Ovary (tissue), 9 donors: ENCODE data around the gene ULK2. TPM values are rescaled to one million over a fixed set of nuclear protein-coding genes. Genes with fewer than 3 reads are reported as not detected.

Source experiments
- DNase-seq, 5 donors: peaks; one replicate each; pipeline ENCODE4 v3.0.0-alpha.2; 2019 to 2020
- H3K27ac ChIP-seq, 2 donors: fragments of 200-600 bp; one replicate each; pipeline versions ENCODE4 v1.5.1 to v1.8.0; 2019 to 2022
- H3K27me3 ChIP-seq: fragments of 200-600 bp; one replicate; pipeline ENCODE4 v1.8.0; 2022
- H3K36me3 ChIP-seq: fragments of 200-600 bp; sonication (generic); one replicate; pipeline ENCODE4 v1.5.1; 2019
- H3K4me1 ChIP-seq: one replicate; pipeline ENCODE4 v1.8.1; 2013; ENCODE audit warnings: mild to moderate bottlenecking, moderate library complexity; ENCODE audit not compliant: insufficient read depth
- H3K4me3 ChIP-seq: fragments of 200-600 bp; sonication (generic); one replicate; pipeline ENCODE4 v1.5.1; 2017
- H3K9me3 ChIP-seq, 2 donors: fragments of 200-600 bp in 1 of 2; sonication (generic) in 1 of 2; one replicate each; pipeline versions ENCODE4 v1.5.1 to v1.8.1; 2013 to 2019; ENCODE audit warnings: mild to moderate bottlenecking in 1 of 2, moderate library complexity in 1 of 2
- EP300 ChIP-seq: sonication (generic); formaldehyde crosslinking; IDR thresholded peaks from one replicate; pipeline ENCODE4 v1.6.1; 2017; ENCODE audit warnings: antibody characterized with exemption
- POLR2A ChIP-seq: fragments of 450-650 bp; IDR thresholded peaks from one replicate; pipeline ENCODE4 v1.6.1; 2017; ENCODE audit warnings: antibody characterized with exemption, mild to moderate bottlenecking, moderate library complexity
- WGBS, 3 donors: extraction: QIAGEN DNeasy Blood & Tissue Kit in 1 of 3; methylation state at CpG; one replicate each; pipeline versions ENCODE4 v1.1.5 to v1.1.7; 2013 to 2017; 5-methylcytosine and 5-hydroxymethylcytosine counted together
- intact Hi-C, 4 donors: fragments of 100-400 bp; cut with DNase I; formaldehyde crosslinking; loops; one replicate each; pipeline versions ENCODE4 v1.11.0 to v1.15.1; 2022 to 2023
- polyA plus RNA-seq, 2 donors: library from polyadenylated mRNA; stranded (reverse); fragments of 200-250 nt in 1 of 2; fragments of 350-450 nt in 1 of 2; fragmentation: Illumina TruSeq in 1 of 2; extraction: RNeasy Lipid Tissue Mini Kit (QIAGEN cat#74804) in 1 of 2; gene quantifications; one replicate each; pipeline ENCODE4 v1.2.3, GENCODE V29; 2013 to 2014
- total RNA-seq, 7 donors: library from RNA; depleted of rRNA in 2 of 7; stranded (reverse); fragments of >200 nt in 2 of 7; fragmentation: NEBNext Ultra II Directional in 3 of 7; extraction: Animal tissue kit (Norgen Biotek cat#: 25700) in 3 of 7; gene quantifications; one replicate each; pipeline versions ENCODE4 v1.1.0 to v1.2.4, GENCODE V29; 2016 to 2023
- TF ChIP-seq, protein P1 (sequence below), 3 donors: fragments of 450-650 bp in 2 of 3; fragments of 200-600 bp in 1 of 3; IDR thresholded peaks; one replicate each; pipeline versions ENCODE4 v1.5.1 to v1.8.0; 2016 to 2022; ENCODE audit warnings: antibody characterized with exemption in 3 of 3, mild to moderate bottlenecking in 1 of 3
- donor health status: DM: no; HTN: no; CAD: no; lungs with moderate emphysema.
- donor health status: DM: no; HTN: no; CAD: no.
- donor health status: Bipolar disorder and iron deficiency.
- donor health status: DM: yes; HTN: yes; CAD: no.
- donor health status: DM: no; HTN: no; CAD: no.
- donor health status: DM: yes; HTN: yes; CAD: no.

The ULK2 gene
- total and polyA plus RNA-seq, 9 donors, result 13.8 to 24.5 (median 20.8) TPM

DNA sequence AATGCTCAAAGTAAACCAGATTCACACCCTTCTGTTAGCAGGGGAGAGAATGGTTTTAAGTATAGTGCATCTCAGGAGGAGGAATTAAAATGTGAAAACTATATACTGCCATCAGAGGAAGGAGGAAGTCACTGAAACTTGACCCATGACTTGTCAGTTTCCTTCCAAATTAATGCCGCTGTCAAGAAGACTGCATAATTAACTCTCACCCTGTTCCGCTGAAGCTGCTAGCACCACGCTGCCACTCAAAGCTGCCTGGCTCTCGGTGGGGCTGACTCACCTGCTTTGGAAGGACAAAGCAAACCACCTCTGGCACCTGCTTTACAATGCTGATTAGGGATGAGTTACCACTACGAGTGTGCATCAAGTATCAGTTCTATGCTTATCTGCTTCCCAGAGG is 37.8 kb upstream of the ULK2 start:
- Histone ChIP-seq H3K27ac (no peak overlapping the region), H3K4me1 (no peaks in the 10 kb centered on the region), H3K27me3 (no peaks in the 10 kb centered on the region), H3K36me3 (no peaks in the 10 kb centered on the region), H3K9me3 (no peaks in the 10 kb centered on the region), H3K4me3 (no peak overlapping the region)
- WGBS, 3 donors, result 78 to 86% (median 83%) methylated on average over 5 of the region's 5 CpGs
- intact Hi-C loops, result no loop called here
- no peak for DNase-seq
- no peak for TF ChIP-seq POLR2A
- TF ChIP-seq EP300, result no peak
- TF ChIP-seq, protein P1, sequence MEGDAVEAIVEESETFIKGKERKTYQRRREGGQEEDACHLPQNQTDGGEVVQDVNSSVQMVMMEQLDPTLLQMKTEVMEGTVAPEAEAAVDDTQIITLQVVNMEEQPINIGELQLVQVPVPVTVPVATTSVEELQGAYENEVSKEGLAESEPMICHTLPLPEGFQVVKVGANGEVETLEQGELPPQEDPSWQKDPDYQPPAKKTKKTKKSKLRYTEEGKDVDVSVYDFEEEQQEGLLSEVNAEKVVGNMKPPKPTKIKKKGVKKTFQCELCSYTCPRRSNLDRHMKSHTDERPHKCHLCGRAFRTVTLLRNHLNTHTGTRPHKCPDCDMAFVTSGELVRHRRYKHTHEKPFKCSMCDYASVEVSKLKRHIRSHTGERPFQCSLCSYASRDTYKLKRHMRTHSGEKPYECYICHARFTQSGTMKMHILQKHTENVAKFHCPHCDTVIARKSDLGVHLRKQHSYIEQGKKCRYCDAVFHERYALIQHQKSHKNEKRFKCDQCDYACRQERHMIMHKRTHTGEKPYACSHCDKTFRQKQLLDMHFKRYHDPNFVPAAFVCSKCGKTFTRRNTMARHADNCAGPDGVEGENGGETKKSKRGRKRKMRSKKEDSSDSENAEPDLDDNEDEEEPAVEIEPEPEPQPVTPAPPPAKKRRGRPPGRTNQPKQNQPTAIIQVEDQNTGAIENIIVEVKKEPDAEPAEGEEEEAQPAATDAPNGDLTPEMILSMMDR (IDR thresholded peaks at IDR 0.05), result no peak

GRCh38 chr17:19904924-19905323 is 37.2 kb upstream of the ULK2 start:
- H3K27ac ChIP-seq, result no peak overlapping the region
- H3K4me3 ChIP-seq, result no peak overlapping the region
- DNase-seq, result no peak
- H3K4me1 ChIP-seq, result no peaks in the 10 kb centered on the region
- intact Hi-C loops, result no loop called here
- H3K9me3 ChIP-seq, result no peaks in the 10 kb centered on the region
- WGBS, 3 donors, result 78 to 82% (median 79%) methylated on average over 5 of the region's 5 CpGs
- H3K27me3 ChIP-seq, result no peaks in the 10 kb centered on the region
- no peaks in the 10 kb centered on the region for H3K36me3 ChIP-seq
- no peak for TF ChIP-seq EP300
- no peak for TF ChIP-seq POLR2A
- TF ChIP-seq, protein P1 (IDR thresholded peaks at IDR 0.05), result no peak

DNA sequence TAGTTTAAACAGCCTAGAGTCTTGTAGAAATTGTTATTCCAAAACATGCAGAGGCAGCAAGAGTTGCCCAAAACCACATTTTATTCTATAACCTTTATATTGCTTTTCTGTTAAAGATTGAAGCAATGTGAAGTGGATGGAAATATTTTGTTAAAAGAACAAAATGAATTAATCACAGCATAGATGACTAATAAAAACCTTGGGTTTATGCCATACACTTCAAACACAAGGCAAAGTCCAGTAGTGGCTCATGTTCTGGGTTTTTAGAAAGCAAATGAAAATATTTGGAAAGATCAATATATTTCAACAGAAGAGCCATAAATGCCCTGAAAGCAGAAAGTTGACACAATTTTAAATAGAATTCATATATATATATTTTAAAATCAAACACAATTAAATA is 36.7 kb upstream of the ULK2 start:
- TF ChIP-seq, protein P1 (IDR thresholded peaks at IDR 0.05), result no peak
- TF ChIP-seq POLR2A, result no peak
- TF ChIP-seq EP300, result no peak
- no peak overlapping the region for H3K27ac ChIP-seq

GRCh38 chr17:19900809-19901208 is 33.1 kb upstream of the ULK2 start:
- TF ChIP-seq, protein P1 (IDR thresholded peaks at IDR 0.05), result no peak
- TF ChIP-seq POLR2A (no peak), EP300 (no peak)
- 96 to 100% (median 97%) methylated on average over 2 of the region's 2 CpGs for WGBS, 3 donors
- Histone ChIP-seq H3K9me3 (no peaks in the 10 kb centered on the region), H3K36me3 (no peaks in the 10 kb centered on the region), H3K27me3 (no peaks in the 10 kb centered on the region), H3K27ac (no peak overlapping the region), H3K4me3 (no peak overlapping the region), H3K4me1 (no peaks in the 10 kb centered on the region)
- intact Hi-C loops, result no loop called here
- no peak for DNase-seq

More for the DNA sequence above, 36.7 kb upstream of the ULK2 start:
- Histone ChIP-seq H3K4me3 (no peak overlapping the region), H3K9me3 (no peaks in the 10 kb centered on the region), H3K4me1 (no peaks in the 10 kb centered on the region), H3K27me3 (no peaks in the 10 kb centered on the region), H3K36me3 (no peaks in the 10 kb centered on the region)
- no peak for DNase-seq
- intact Hi-C loops, result no loop called here

GRCh38 chr17:19897903-19898302 is 30.2 kb upstream of the ULK2 start:
- no peak for TF ChIP-seq EP300
- TF ChIP-seq, protein P1 (IDR thresholded peaks at IDR 0.05), result no peak
- no peak for TF ChIP-seq POLR2A
- Histone ChIP-seq H3K4me1 (no peaks in the 10 kb centered on the region), H3K27ac (no peak overlapping the region), H3K27me3 (no peaks in the 10 kb centered on the region), H3K36me3 (no peaks in the 10 kb centered on the region), H3K4me3 (no peak overlapping the region), H3K9me3 (no peaks in the 10 kb centered on the region)
- 32 to 77% (median 67%) methylated on average over 2 of the region's 2 CpGs for WGBS, 3 donors
- no peak for DNase-seq
- intact Hi-C loops, result no loop called here
